Smooth muscle cell of the brain vasculature (primary cell): Measurements from ENCODE around the gene NAGA.
"Not testable (repeated sequence)": the region's sequence is repeated elsewhere in the genome, so short reads cannot be mapped to it uniquely, and the experiment has no call there.

Experiments
- DNase-seq: peaks from one replicate; pipeline ENCODE4 v3.0.0-alpha.2; 2012; ENCODE audit warnings: low read depth, low spot score

NAGA gene

DNA sequence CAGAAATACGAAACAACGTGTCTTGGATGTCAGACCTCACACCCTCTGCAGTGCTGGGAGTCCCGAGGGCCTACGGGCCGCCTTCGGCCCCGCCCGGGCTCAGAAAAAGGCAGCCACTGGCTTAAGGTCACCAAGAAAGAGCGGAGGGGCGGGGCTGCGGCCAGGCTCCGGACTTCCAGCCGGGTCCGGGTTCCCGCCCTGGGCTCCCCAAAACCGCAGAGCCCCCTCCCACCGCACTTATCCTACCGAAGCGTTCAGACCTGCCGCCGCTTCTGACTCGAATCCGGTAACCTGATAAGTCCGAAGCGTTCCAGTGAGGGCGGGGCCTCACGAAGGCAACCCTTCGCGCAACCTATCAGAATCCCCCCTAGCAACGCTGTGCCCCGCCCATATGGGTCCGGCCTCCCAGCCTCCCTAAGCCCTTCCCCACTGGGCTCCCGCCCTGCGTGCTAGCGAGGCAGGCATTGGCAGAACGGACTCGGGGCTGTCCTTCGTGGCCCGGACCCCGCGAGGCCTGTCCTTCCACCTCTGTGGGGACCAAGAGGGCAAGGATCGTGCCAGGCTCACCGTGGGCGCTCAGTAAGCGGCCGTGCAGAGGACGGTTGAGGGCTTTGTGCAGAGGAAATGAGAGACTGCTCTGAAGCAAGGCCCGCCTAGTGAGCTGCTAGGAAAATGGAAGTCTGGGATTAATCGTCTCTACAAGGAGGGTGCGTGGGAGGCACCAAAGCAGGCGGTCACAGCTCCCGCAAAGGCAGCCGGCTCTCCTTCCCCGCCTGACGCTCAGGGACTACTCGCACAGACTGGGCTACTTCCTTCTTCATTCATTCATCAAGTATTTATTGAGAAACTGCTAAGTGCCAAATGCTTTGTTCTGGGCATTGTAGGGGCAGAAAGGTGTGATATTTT, at the start of gene NAGA:
TSS of gene NAGA (minus strand) at position 296 of the 906 bp plus-strand sequence. CDS start 515 bp downstream, outside the sequence.
- peak; percentile 93 for DNase-seq

DNA sequence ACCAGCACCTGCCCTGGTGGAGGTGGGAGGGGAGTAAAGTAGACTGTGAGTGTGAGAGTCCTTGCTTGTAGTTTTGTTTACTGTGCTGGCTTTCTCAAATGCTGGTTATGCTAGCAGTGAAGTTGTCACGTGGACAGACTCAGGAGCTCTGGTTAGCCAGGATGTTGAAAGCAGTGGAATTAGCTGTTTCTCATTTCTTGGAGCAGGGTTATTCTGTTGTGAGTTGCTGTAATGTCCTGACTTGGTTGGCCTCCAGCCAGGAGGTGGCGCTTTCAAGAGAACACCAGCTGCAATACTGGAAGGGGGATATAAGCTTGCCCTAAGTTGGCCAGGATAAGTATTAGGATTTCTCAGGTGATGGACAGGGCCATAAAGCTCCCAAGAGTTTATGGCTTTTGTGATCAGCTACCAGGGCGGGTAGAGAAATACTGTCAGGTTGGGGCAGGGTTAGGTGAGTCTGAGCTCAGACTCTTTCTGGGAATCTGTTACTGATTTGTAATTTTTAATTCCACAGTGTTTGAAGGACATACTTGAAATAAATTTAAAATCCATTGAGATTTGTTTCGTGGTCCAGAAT, 46.3 kb upstream of the NAGA start:
- DNase-seq = no peak

GRCh38 chr22:42115420-42115830, 44.8 kb upstream of the NAGA start:
- not testable (repeated sequence) for DNase-seq

GRCh38 chr22:42114721-42115120, 44.1 kb upstream of the NAGA start:
- no peak for DNase-seq

GRCh38 chr22:42112793-42113192, 42.2 kb upstream of the NAGA start:
- DNase-seq = not testable (repeated sequence)

GRCh38 chr22:42111798-42112197, 41.2 kb upstream of the NAGA start:
- no peak for DNase-seq

GRCh38 chr22:42108848-42109247, 38.2 kb upstream of the NAGA start:
- no peak for DNase-seq

GRCh38 chr22:42104332-42104860, 33.8 kb upstream of the NAGA start:
- DNase-seq = not testable (repeated sequence)

DNA sequence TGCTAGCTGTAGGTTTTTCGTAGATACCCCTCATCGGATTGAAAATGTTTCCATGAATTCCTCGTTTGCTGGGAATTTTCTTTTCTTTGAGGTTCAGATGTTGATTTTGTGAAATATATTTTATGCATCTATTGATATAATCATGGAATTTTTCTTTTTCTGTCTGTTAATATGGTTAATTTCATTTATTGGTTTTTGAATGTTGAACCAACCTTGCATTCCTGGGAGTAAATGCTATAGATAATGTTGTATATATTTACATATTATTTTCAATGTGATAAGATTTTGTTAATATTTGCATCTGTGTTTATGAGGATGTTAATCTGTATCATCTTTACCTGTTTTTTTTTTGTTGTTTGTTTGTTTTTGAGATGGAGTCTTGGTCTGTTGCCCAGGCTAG, 30.6 kb upstream of the NAGA start:
- DNase-seq = no peak

DNA sequence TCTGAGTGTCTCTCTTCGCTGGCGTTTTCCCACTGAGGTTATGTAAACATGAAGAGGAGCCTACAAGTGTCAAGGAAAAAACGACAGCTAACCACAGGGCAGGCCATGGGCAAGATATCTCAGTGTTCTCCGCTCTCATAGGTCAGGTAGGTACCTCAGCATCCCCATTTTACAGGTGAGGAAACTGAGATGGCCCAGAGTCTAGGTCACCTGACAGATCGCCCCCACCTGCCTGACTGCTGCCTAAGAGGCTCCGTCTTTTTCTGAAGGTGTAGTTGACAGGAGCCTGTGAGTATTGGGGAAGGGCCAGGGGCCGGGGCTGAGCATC, 20.8 kb upstream of the NAGA start:
- DNase-seq = no peak

DNA sequence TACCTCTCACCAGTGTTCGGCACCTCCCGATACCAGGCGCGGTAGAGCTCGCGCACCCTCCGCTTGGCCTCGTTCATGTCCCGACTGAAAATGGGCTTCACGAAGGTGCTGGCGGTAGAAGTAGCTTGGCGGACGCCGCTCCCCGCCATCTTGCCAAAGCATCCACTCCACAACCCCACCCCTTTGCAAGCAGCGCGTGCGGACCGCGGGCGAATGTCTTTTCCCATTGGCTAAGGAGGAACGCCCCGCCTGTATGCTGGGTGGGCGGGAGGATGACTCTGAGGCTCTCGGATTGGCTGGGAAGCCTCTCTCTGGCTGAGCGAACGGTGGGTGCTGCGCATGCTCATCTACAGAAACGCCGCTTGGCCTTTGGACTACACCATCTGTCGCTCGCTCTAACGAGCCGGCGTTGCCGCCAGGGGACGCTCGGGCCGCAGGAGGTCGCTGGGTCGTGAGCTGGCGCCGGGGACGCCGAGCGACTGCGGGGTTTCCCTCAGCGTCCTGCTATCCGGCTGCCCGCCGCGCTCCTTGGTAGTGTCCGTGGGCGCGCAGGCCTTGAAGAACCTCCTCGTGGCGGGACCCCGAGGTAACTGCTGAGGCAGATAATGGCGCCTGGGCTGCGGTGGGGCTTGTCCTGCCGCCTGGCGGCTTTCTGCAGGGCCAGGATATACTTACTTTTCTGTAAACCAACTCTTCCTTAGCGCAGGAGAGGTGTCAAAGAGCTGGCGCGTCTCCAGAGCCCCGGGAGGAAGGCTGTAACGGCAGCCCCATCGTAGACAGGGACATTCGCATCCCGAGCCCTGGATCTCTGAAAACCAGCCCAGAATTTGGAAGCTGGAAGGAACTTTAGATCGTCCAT, 20.2 kb upstream of the NAGA start, which contains the start of gene NDUFA6:
TSS of gene NDUFA6 (minus strand) at position 177 of the 859 bp plus-strand sequence. CDS start at position 149, 28 bp downstream.
- peak; percentile 95 for DNase-seq

DNA sequence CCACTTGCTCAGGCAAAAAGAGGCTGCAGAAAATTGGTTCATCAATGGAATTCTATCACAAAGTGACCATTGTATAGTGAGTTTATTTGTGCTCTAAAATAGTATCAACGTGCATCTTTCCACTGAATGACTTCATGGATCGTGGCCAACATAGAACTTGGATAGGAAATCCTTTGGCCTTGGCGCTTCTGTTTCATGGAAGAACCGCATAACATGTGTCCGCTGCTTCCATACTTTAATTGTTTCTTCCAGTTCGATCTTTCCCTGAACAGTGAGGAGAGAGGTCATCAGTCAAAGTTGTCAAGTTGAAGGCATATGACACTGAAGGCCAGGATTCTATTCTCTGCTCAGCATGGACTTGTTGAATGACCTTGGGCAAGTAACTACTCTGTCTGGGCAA, 15.4 kb upstream of the NAGA start:
- DNase-seq = no peak

DNA sequence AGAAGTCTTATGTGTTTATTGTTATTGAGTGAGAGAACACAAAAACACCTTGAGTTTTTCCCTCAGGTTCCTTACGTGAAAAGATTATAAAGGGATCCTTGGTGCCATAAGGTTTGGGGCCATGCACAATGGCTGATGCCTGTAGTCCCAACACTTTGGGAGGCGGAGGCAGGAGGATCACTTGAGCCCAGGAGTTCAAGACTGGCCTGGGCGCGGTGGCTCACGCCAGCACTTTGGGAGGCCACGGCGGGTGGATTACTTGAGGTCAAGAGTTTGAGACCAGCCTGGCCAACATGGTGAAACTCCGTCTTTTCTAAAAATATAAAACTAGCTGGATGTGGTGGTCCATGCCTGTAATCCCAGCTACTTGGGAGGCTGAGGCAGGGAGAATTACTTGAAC, 14.3 kb upstream of the NAGA start:
- DNase-seq = no peak

DNA sequence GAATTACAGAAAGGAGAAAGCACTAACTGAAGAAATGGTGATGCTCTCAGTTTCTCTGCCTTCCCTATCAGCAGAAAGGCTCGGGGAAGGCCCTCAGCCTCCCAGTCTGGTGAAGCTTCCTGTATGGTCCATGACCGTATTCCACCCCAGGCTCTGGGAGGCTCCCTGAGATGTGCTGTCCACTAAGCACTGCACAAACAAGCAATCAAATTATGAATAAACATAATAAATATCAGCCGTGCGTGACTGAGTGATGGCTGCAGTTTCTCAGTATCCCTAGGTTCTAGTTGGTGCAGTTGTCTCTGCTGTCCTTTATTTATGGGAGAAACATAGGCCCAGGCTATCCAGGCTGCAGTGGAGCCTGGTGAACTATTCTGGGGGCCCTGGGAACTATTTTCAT, 12.5 kb upstream of the NAGA start:
- DNase-seq = no peak

- no peak for DNase-seq
Measured at GRCh38 chr22:42080287-42080686, 9.7 kb upstream of the NAGA start.

- DNase-seq = peak; percentile 95
Measured at GRCh38 chr22:42079319-42080251, 9.0 kb upstream of the NAGA start, which contains the start of gene SMDT1. Gene SMDT1, plus strand, starts transcription at chr22:42079700. Its CDS starts 69 bp downstream, at chr22:42079769.

DNA sequence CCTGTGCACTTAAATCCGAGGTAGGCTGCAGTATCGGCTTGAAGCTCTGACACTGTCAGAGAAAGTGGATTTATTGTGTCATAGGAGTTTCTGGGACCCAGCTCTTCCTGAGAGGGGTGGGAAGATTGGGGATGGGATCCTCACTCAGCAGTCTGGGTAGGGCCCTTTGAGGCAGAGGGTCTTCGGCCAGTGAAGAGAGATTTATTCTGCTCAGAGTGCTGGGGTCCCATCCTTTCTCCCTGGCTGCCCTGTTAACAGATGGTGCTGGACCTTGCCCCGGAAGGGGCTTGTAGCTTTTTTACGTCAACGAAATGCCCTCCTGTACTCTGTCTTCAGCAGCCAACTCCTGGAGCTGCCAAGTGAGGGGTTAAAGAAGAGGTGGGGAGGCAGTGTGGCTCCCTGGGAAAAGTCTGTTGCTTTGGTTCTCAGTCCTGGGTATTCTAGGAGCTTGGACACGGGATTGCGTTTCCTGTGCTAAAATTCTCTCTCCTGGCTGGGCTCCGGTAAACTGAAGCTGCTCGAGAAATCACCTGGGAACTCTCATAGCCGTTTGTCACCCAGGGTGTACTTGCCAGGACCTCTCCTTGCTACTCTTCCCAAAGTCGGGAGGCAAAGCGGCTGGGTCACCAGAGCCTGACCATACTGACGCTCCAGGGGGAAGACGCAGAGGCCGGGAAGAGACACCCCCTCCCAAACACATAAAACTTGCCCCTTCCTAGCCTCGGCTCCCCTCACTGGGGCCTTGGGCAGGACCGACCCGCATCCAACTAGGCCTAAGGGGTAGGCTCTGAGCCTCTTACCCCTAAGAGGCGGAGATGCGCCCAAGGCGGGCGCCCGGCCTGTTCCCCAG, 8.1 kb upstream of the NAGA start:
- DNase-seq = no peak

DNA sequence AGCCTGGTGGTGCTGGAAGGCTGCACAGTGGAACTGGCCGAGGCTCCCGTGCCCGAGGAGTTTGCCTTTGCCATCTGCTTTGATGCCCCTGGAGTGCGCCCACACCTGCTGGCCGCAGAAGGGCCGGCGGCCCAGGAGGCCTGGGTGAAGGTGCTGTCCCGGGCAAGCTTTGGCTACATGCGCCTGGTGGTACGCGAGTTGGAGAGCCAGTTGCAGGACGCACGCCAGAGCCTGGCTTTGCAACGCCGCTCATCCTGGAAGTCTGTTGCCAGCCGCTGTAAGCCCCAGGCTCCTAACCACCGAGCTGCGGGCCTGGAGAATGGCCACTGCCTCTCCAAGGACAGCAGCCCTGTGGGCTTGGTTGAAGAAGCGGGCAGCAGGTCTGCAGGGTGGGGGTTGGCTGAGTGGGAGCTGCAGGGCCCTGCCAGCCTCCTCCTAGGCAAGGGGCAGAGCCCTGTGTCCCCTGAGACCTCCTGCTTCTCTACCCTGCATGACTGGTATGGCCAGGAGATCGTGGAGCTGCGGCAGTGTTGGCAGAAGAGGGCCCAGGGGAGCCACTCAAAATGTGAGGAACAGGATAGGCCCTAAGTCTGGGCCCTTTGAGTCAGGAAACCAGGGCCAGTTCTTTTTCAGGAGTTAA, 7.0 kb upstream of the NAGA start:
- no peak for DNase-seq
